ENCODE measurements around the gene NEU4. TPM values are rescaled to one million over a fixed set of nuclear protein-coding genes. Genes with fewer than 3 reads are reported as not detected.

The NEU4 gene
- total RNA-seq, 1 donor from 2014 or later = 0.09 TPM

- no peak overlapping the region for H2AFZ ChIP-seq (ENCODE audit: low read depth, low read length)
- H3K4me2 ChIP-seq (ENCODE audit: low read length) = no peak overlapping the region
- H3K27ac ChIP-seq (ENCODE audit: low read depth, low read length) = no peak overlapping the region
- no peaks in the 10 kb centered on the region for H3K79me2 ChIP-seq (ENCODE audit: insufficient read depth, low read length)
- no peak overlapping the region for H3K27ac Mint-ChIP-seq (ENCODE audit: unreplicated experiment)
- no peak overlapping the region for H3K9ac ChIP-seq (ENCODE audit: low read length)
- no peak overlapping the region for H3K4me3 ChIP-seq (ENCODE audit: insufficient read depth, low read depth, low read length)
- H3K36me3 Mint-ChIP-seq (ENCODE audit: low read depth, unreplicated experiment) = peaks cover 3% of the 10 kb centered on the region
- no peaks in the 10 kb centered on the region for H4K20me1 ChIP-seq (ENCODE audit: insufficient read depth, low read length)
- no peaks in the 10 kb centered on the region for H3K36me3 ChIP-seq (ENCODE audit: insufficient read depth, low read length)
- H3K4me1 ChIP-seq (ENCODE audit: insufficient read depth, low read length) = peaks cover 11% of the 10 kb centered on the region
- TF ChIP-seq EZH2 (IDR thresholded peaks at IDR 0.05; ENCODE audit: insufficient read depth, low read length) (no peak), CTCF (IDR thresholded peaks at IDR 0.05; ENCODE audit: insufficient read depth, low read depth, low read length) (no peak)
- H3K27me3 ChIP-seq (ENCODE audit: insufficient read depth, low read length) = no peaks in the 10 kb centered on the region
- H3K9me3 Mint-ChIP-seq (ENCODE audit: unreplicated experiment) = no peaks in the 10 kb centered on the region
- peaks cover 4% of the 10 kb centered on the region for H3K27me3 Mint-ChIP-seq (ENCODE audit: low read depth, unreplicated experiment)
- no peaks in the 10 kb centered on the region for H3K9me3 ChIP-seq (ENCODE audit: insufficient read depth, low read depth, low read length)
- H3K4me1 Mint-ChIP-seq (ENCODE audit: low read depth, unreplicated experiment) = no peaks in the 10 kb centered on the region
- FAIRE-seq (no peak), DNase-seq (ENCODE audit: low read depth) (no peak)
- no peak overlapping the region for H3K4me3 Mint-ChIP-seq (ENCODE audit: unreplicated experiment)
Measured at GRCh38 chr2:241773511-241774418, 35.2 kb upstream of the NEU4 start.

- H3K4me3 Mint-ChIP-seq (ENCODE audit: unreplicated experiment) = no peak overlapping the region
- no peak overlapping the region for H3K27ac Mint-ChIP-seq (ENCODE audit: unreplicated experiment)
- peaks cover 4% of the 10 kb centered on the region for H3K27me3 Mint-ChIP-seq (ENCODE audit: low read depth, unreplicated experiment)
- Histone ChIP-seq H3K27me3 (ENCODE audit: insufficient read depth, low read length) (no peaks in the 10 kb centered on the region), H3K4me3 (ENCODE audit: insufficient read depth, low read depth, low read length) (no peak overlapping the region), H3K79me2 (ENCODE audit: insufficient read depth, low read length) (no peaks in the 10 kb centered on the region), H3K27ac (ENCODE audit: low read depth, low read length) (no peak overlapping the region), H3K9ac (ENCODE audit: low read length) (no peak overlapping the region), H3K4me2 (ENCODE audit: low read length) (peak overlapping the region; percentile 67), H3K36me3 (ENCODE audit: insufficient read depth, low read length) (no peaks in the 10 kb centered on the region), H3K4me1 (ENCODE audit: insufficient read depth, low read length) (peaks cover 11% of the 10 kb centered on the region), H4K20me1 (ENCODE audit: insufficient read depth, low read length) (no peaks in the 10 kb centered on the region), H2AFZ (ENCODE audit: low read depth, low read length) (no peak overlapping the region), H3K9me3 (ENCODE audit: insufficient read depth, low read depth, low read length) (no peaks in the 10 kb centered on the region)
- no peaks in the 10 kb centered on the region for H3K4me1 Mint-ChIP-seq (ENCODE audit: low read depth, unreplicated experiment)
- FAIRE-seq (no peak), DNase-seq (ENCODE audit: low read depth) (peak; percentile 53)
- TF ChIP-seq CTCF (IDR thresholded peaks at IDR 0.05; ENCODE audit: insufficient read depth, low read depth, low read length) = no peak
- TF ChIP-seq EZH2 (IDR thresholded peaks at IDR 0.05; ENCODE audit: insufficient read depth, low read length) = no peak
- peaks cover 3% of the 10 kb centered on the region for H3K36me3 Mint-ChIP-seq (ENCODE audit: low read depth, unreplicated experiment)
- no peaks in the 10 kb centered on the region for H3K9me3 Mint-ChIP-seq (ENCODE audit: unreplicated experiment)
Measured at GRCh38 chr2:241774419-241775222, 34.4 kb upstream of the NEU4 start.

All from astrocyte (in vitro differentiated cells and primary cell).